ENCODE data around the gene CFAP210. TPM values are rescaled to one million over a fixed set of nuclear protein-coding genes. Genes with fewer than 3 reads are reported as not detected.

CFAP210 gene
- total and polyA plus RNA-seq, 9 of the 15 experiments (the other 6 are each of a cell fraction or from before 2014, with no cell fraction given) = 0.75 to 3.6 (median 1.3) TPM

- TF ChIP-seq EP300 (IDR thresholded peaks at IDR 0.05; ENCODE audit: low read length) (peak; percentile 93), HNRNPH1 (optimal IDR thresholded peaks at IDR 0.05; ENCODE audit: low read depth, low read length) (no peak), ZNF644 (tag; IDR thresholded peaks at IDR 0.05; ENCODE audit: low read depth) (no peak), BDP1 (IDR thresholded peaks at IDR 0.05; ENCODE audit: insufficient read depth, insufficient read length) (no peak), AFF4 (CRISPR knock-in tag; IDR thresholded peaks at IDR 0.05) (no peak), PHF21A (IDR thresholded peaks at IDR 0.05; ENCODE audit: borderline replicate concordance, low read depth) (no peak), HDAC1 (IDR thresholded peaks at IDR 0.05) (peak in 1 of 2 experiments; percentile 86; a peak in 2 of 4 replicates), RFX1 (IDR thresholded peaks at IDR 0.05) (no peak), LARP7 (IDR thresholded peaks at IDR 0.05) (no peak), ZNF79 (CRISPR knock-in tag; IDR thresholded peaks at IDR 0.05; ENCODE audit: low read depth) (no peak)
- TF ChIP-seq, protein P1, sequence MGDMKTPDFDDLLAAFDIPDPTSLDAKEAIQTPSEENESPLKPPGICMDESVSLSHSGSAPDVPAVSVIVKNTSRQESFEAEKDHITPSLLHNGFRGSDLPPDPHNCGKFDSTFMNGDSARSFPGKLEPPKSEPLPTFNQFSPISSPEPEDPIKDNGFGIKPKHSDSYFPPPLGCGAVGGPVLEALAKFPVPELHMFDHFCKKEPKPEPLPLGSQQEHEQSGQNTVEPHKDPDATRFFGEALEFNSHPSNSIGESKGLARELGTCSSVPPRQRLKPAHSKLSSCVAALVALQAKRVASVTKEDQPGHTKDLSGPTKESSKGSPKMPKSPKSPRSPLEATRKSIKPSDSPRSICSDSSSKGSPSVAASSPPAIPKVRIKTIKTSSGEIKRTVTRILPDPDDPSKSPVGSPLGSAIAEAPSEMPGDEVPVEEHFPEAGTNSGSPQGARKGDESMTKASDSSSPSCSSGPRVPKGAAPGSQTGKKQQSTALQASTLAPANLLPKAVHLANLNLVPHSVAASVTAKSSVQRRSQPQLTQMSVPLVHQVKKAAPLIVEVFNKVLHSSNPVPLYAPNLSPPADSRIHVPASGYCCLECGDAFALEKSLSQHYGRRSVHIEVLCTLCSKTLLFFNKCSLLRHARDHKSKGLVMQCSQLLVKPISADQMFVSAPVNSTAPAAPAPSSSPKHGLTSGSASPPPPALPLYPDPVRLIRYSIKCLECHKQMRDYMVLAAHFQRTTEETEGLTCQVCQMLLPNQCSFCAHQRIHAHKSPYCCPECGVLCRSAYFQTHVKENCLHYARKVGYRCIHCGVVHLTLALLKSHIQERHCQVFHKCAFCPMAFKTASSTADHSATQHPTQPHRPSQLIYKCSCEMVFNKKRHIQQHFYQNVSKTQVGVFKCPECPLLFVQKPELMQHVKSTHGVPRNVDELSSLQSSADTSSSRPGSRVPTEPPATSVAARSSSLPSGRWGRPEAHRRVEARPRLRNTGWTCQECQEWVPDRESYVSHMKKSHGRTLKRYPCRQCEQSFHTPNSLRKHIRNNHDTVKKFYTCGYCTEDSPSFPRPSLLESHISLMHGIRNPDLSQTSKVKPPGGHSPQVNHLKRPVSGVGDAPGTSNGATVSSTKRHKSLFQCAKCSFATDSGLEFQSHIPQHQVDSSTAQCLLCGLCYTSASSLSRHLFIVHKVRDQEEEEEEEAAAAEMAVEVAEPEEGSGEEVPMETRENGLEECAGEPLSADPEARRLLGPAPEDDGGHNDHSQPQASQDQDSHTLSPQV (IDR thresholded peaks at IDR 0.05) = 0 out of 2 replicates have a peak, but pooled peaks have one; percentile 17
- TF ChIP-seq, protein P2, sequence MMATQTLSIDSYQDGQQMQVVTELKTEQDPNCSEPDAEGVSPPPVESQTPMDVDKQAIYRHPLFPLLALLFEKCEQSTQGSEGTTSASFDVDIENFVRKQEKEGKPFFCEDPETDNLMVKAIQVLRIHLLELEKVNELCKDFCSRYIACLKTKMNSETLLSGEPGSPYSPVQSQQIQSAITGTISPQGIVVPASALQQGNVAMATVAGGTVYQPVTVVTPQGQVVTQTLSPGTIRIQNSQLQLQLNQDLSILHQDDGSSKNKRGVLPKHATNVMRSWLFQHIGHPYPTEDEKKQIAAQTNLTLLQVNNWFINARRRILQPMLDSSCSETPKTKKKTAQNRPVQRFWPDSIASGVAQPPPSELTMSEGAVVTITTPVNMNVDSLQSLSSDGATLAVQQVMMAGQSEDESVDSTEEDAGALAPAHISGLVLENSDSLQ (IDR thresholded peaks at IDR 0.05) = 0 out of 2 replicates have a peak, but pooled peaks have one; percentile 4
- TF ChIP-seq, protein P3, sequence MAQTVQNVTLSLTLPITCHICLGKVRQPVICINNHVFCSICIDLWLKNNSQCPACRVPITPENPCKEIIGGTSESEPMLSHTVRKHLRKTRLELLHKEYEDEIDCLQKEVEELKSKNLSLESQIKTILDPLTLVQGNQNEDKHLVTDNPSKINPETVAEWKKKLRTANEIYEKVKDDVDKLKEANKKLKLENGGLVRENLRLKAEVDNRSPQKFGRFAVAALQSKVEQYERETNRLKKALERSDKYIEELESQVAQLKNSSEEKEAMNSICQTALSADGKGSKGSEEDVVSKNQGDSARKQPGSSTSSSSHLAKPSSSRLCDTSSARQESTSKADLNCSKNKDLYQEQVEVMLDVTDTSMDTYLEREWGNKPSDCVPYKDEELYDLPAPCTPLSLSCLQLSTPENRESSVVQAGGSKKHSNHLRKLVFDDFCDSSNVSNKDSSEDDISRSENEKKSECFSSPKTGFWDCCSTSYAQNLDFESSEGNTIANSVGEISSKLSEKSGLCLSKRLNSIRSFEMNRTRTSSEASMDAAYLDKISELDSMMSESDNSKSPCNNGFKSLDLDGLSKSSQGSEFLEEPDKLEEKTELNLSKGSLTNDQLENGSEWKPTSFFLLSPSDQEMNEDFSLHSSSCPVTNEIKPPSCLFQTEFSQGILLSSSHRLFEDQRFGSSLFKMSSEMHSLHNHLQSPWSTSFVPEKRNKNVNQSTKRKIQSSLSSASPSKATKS (CRISPR knock-in tag; IDR thresholded peaks at IDR 0.05) = no peak
Measured at GRCh38 chr2:169664978-169665930, 29.0 kb downstream of the CFAP210 start (continued).
